C4-2B (cell line): ENCODE data around the gene EIF3F.

ENCODE experiments used
- ZFX ChIP-seq: fragments of 450-650 bp; IDR thresholded peaks from 2 replicates; pipeline ENCODE4 v1.6.1; 2017
- TF ChIP-seq, protein P1 (sequence below): fragments of 450-650 bp; conservative IDR thresholded peaks from 2 replicates; pipeline ENCODE4 v1.5.1; 2017; ENCODE audit warnings: mild to moderate bottlenecking

DNA sequence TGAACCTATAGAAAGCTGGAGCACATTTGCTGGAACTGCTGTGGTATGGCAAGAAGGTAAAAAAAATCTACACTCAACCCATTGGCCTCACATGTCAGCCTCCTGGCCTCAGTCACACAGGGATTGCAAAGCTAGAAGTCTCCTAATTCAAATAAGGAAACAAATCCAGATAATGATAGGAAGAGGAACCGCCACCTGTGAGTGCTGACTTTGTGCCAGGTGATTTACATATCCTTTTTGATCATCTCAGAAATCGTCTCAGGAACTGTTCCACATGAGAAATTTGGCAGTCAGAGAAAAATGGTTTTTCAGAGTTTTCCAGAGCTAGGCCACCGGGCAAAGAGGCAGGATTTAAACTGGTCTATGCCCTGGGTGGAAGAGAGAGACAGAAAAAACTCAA, 22.9 kb upstream of the EIF3F start:
- TF ChIP-seq, protein P1, sequence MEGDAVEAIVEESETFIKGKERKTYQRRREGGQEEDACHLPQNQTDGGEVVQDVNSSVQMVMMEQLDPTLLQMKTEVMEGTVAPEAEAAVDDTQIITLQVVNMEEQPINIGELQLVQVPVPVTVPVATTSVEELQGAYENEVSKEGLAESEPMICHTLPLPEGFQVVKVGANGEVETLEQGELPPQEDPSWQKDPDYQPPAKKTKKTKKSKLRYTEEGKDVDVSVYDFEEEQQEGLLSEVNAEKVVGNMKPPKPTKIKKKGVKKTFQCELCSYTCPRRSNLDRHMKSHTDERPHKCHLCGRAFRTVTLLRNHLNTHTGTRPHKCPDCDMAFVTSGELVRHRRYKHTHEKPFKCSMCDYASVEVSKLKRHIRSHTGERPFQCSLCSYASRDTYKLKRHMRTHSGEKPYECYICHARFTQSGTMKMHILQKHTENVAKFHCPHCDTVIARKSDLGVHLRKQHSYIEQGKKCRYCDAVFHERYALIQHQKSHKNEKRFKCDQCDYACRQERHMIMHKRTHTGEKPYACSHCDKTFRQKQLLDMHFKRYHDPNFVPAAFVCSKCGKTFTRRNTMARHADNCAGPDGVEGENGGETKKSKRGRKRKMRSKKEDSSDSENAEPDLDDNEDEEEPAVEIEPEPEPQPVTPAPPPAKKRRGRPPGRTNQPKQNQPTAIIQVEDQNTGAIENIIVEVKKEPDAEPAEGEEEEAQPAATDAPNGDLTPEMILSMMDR: no peak
- TF ChIP-seq ZFX: no peak
